Osteoblast (primary cell): Measurements from ENCODE around the gene YTHDF1. TPM values are rescaled to one million over a fixed set of nuclear protein-coding genes. Genes with fewer than 3 reads are reported as not detected.

Source experiments
- DNase-seq: peaks from one replicate; pipeline ENCODE4 v3.0.0; 2011; ENCODE audit warnings: low spot score, mixed read lengths; ENCODE audit not compliant: insufficient read length; ENCODE audit errors: missing footprints
- H2AFZ ChIP-seq: 2 replicates; pipeline ENCODE4 v1.6.0; 2011; ENCODE audit warnings: mild to moderate bottlenecking, low read length
- H3K27ac ChIP-seq: 2 replicates; pipeline ENCODE4 v1.5.1; 2011; ENCODE audit warnings: mild to moderate bottlenecking, low read depth, low read length, moderate library complexity
- H3K27me3 ChIP-seq: 2 replicates; pipeline ENCODE4 v1.6.0; 2012; ENCODE audit warnings: mild to moderate bottlenecking, control low read depth, inconsistent platforms, low read length, moderate library complexity; ENCODE audit not compliant: insufficient read depth
- H3K36me3 ChIP-seq: 2 replicates; pipeline ENCODE4 v1.5.1; 2011; ENCODE audit warnings: mild to moderate bottlenecking, low read length, control low read depth, moderate library complexity; ENCODE audit not compliant: insufficient read depth
- H3K4me1 ChIP-seq: 2 replicates; pipeline ENCODE4 v1.5.1; 2011; ENCODE audit warnings: mild to moderate bottlenecking, low read length, control low read depth, moderate library complexity; ENCODE audit not compliant: insufficient read depth
- H3K4me2 ChIP-seq: 2 replicates; pipeline ENCODE4 v1.6.0; 2011; ENCODE audit warnings: mild to moderate bottlenecking, low read length; ENCODE audit not compliant: insufficient read depth
- H3K4me3 ChIP-seq: fragments of 200-600 bp; sonication (generic); 3 replicates; pipeline ENCODE4 v1.5.1; 2012; ENCODE audit warnings: mild to moderate bottlenecking, low read length, inconsistent platforms; ENCODE audit not compliant: insufficient read depth
- H3K79me2 ChIP-seq: 2 replicates; pipeline ENCODE4 v1.6.0; 2012; ENCODE audit warnings: mild to moderate bottlenecking, low read length, control low read depth, inconsistent platforms; ENCODE audit not compliant: insufficient read depth
- H3K9me3 ChIP-seq: 2 replicates; pipeline ENCODE4 v1.5.1; 2011; ENCODE audit warnings: low read depth, low read length, control low read depth
- H4K20me1 ChIP-seq: 2 replicates; pipeline ENCODE4 v1.6.0; 2012; ENCODE audit warnings: mild to moderate bottlenecking, low read length, control low read depth; ENCODE audit not compliant: insufficient read depth
- CTCF ChIP-seq: IDR thresholded peaks from 2 replicates; pipeline ENCODE4 v1.5.1; 2011; ENCODE audit warnings: mild to moderate bottlenecking, low read depth, low read length, moderate library complexity; ENCODE audit errors: extremely low read depth
- total RNA-seq: library from RNA; depleted of rRNA; stranded (reverse); fragments of >200 nt; gene quantifications from 2 replicates; pipeline ENCODE4 v1.2.3, GENCODE V29; 2012

Gene YTHDF1
- total RNA-seq, result 23.9 and 26.8 TPM in 2 replicates

- peak; percentile 100 for DNase-seq
- H3K4me1 ChIP-seq, result peaks cover 21% of the 10 kb centered on the region
- TF ChIP-seq CTCF, result no peak
- peaks cover 3% of the 10 kb centered on the region for H3K27me3 ChIP-seq
- peaks cover 45% of the 10 kb centered on the region for H3K79me2 ChIP-seq
- H4K20me1 ChIP-seq, result peaks cover 38% of the 10 kb centered on the region
- peak within 1 kb of the TSS; percentile 92 for H2AFZ ChIP-seq
- peaks cover 33% of the 10 kb centered on the region for H3K36me3 ChIP-seq
- peak within 1 kb of the TSS; percentile 68 for H3K27ac ChIP-seq
- H3K4me2 ChIP-seq, result peak within 1 kb of the TSS; percentile 93
- H3K9me3 ChIP-seq, result no peaks in the 10 kb centered on the region
- H3K4me3 ChIP-seq, result peak within 1 kb of the TSS; percentile 91
Measured at GRCh38 chr20:63216041-63216848, at the start of gene YTHDF1. TSS of gene YTHDF1 (minus strand) at chr20:63216131. CDS start at chr20:63215892, 239 bp downstream.

GRCh38 chr20:63264519-63264918, 48.6 kb upstream of the YTHDF1 start:
- Histone ChIP-seq H3K36me3 (no peaks in the 10 kb centered on the region), H3K27me3 (peaks cover 55% of the 10 kb centered on the region), H3K4me3 (no peak overlapping the region), H3K9me3 (no peaks in the 10 kb centered on the region), H3K4me2 (peak overlapping the region; percentile 36), H4K20me1 (peaks cover 4% of the 10 kb centered on the region), H3K79me2 (no peaks in the 10 kb centered on the region), H2AFZ (no peak overlapping the region), H3K4me1 (peaks cover 3% of the 10 kb centered on the region), H3K27ac (no peak overlapping the region)
- no peak for TF ChIP-seq CTCF
- no peak for DNase-seq

- Histone ChIP-seq H3K79me2 (no peaks in the 10 kb centered on the region), H3K4me1 (peaks cover 3% of the 10 kb centered on the region), H3K27ac (no peak overlapping the region), H2AFZ (no peak overlapping the region), H3K9me3 (no peaks in the 10 kb centered on the region), H3K4me2 (no peak overlapping the region), H3K4me3 (no peak overlapping the region), H3K27me3 (peaks cover 51% of the 10 kb centered on the region), H4K20me1 (no peaks in the 10 kb centered on the region), H3K36me3 (no peaks in the 10 kb centered on the region)
- TF ChIP-seq CTCF, result no peak
- DNase-seq, result no peak
Measured at GRCh38 chr20:63264000-63264399, 48.1 kb upstream of the YTHDF1 start.

- H3K4me1 ChIP-seq, result no peaks in the 10 kb centered on the region
- no peaks in the 10 kb centered on the region for H3K9me3 ChIP-seq
- no peak overlapping the region for H3K4me3 ChIP-seq
- no peaks in the 10 kb centered on the region for H4K20me1 ChIP-seq
- peaks cover 52% of the 10 kb centered on the region for H3K27me3 ChIP-seq
- no peak overlapping the region for H3K4me2 ChIP-seq
- H3K79me2 ChIP-seq, result no peaks in the 10 kb centered on the region
- no peaks in the 10 kb centered on the region for H3K36me3 ChIP-seq
- DNase-seq, result no peak
- H3K27ac ChIP-seq, result no peak overlapping the region
- TF ChIP-seq CTCF, result no peak
- H2AFZ ChIP-seq, result no peak overlapping the region
Measured at GRCh38 chr20:63262836-63263235, 46.9 kb upstream of the YTHDF1 start.
